HCT116 (cell line): ENCODE data around the gene HGFAC. TPM values are rescaled to one million over a fixed set of nuclear protein-coding genes. Genes with fewer than 3 reads are reported as not detected.

Experiments
- ATAC-seq: fragments of 200-7000 bp; cut with Tn5 transposase; 2 replicates; pipeline ENCODE4 v1.9.1; 2020; ENCODE audit warnings: mild to moderate bottlenecking, moderate library complexity
- BruUV-seq: library from RNA; stranded (reverse); fragments of 400-500 nt; replicated peaks from 2 replicates; lab custom pipeline; 2021; lab: Mats Ljungman, UMichigan
- CTCF ChIA-PET: fragments of 300-600 bp; sonication (Branson Sonifier 250); formaldehyde crosslinking; loops from one replicate; lab custom pipeline; 2021; ENCODE audit warnings: antibody characterized with exemption; lab: Charles Lee
- POLR2A ChIA-PET: fragments of 300-600, 350-600 bp; sonication (Branson Sonifier 250); formaldehyde crosslinking; loops from one replicate; lab custom pipeline; 2021; ENCODE audit warnings: antibody characterized with exemption; lab: Charles Lee
- RAD21 ChIA-PET, 2 experiments: fragments of 300-600 bp; sonication (Branson Sonifier 250); formaldehyde crosslinking; loops; one replicate each; lab custom pipeline; 2023; ENCODE audit warnings: low total read pairs in 2 of 2; ENCODE audit not compliant: uncharacterized antibody in 2 of 2, unreplicated experiment in 2 of 2, low non-redundant PET in 1 of 2; lab: Charles Lee
- DNase-seq: peaks from one replicate; pipeline ENCODE4 v3.0.0-alpha.2; 2010; ENCODE audit warnings: low read depth, low spot score
- H2AFZ ChIP-seq: fragments of 200-600 bp; shearing (Covaris generic), sonication (generic); 2 replicates; pipeline ENCODE4 v1.6.1; 2017; ENCODE audit warnings: low read depth, mixed run types, mixed read lengths, antibody characterized with exemption, low read length; ENCODE audit not compliant: poor library complexity, severe bottlenecking
- H3K27ac ChIP-seq: 2 replicates; pipeline ENCODE4 v1.5.1; 2012; ENCODE audit warnings: low read depth, low read length
- H3K27me3 ChIP-seq: fragments of 200-600 bp; sonication (generic); 2 replicates; pipeline ENCODE4 v1.6.1; 2016; ENCODE audit warnings: mixed run types, low read length, mixed read lengths; ENCODE audit not compliant: insufficient read depth
- H3K36me3 ChIP-seq, 2 experiments: fragments of 200-500 bp in 1 of 2; fragments of 200-600 bp in 1 of 2; sonication (Bioruptor generic) in 1 of 2; sonication (generic) in 1 of 2; 2 replicates each; pipeline versions ENCODE4 v1.5.1 to v1.6.1; 2014 to 2016; ENCODE audit warnings: low read length in 2 of 2, inconsistent platforms in 1 of 2, mixed read lengths in 1 of 2, mixed run types in 1 of 2; ENCODE audit not compliant: insufficient read depth in 2 of 2, control insufficient read depth in 1 of 2
- H3K4me1 ChIP-seq, 2 experiments: fragments of 200-600 bp in 1 of 2; sonication (generic) in 1 of 2; 2 replicates each; pipeline versions ENCODE4 v1.5.1 to v1.6.1; 2012 to 2017; ENCODE audit warnings: low read length in 2 of 2, inconsistent platforms in 1 of 2, mild to moderate bottlenecking in 1 of 2, mixed read lengths in 1 of 2, mixed run types in 1 of 2, moderate library complexity in 1 of 2; ENCODE audit not compliant: insufficient read depth in 2 of 2, control insufficient read depth in 1 of 2
- H3K4me2 ChIP-seq: fragments of 200-600 bp; sonication (generic); 2 replicates; pipeline ENCODE4 v1.6.1; 2017; ENCODE audit warnings: mixed run types, low read length, mixed read lengths
- H3K4me3 ChIP-seq, 2 experiments: fragments of 200-600 bp in 1 of 2; sonication (generic) in 1 of 2; replicated peaks in 1 of 2; 2 replicates each; pipeline ENCODE4 v1.5.1; 2011 to 2016; ENCODE audit warnings: low read length in 2 of 2, control low read depth in 1 of 2, low read depth in 1 of 2, mild to moderate bottlenecking in 1 of 2, mixed read lengths in 1 of 2, mixed run types in 1 of 2
- H3K79me2 ChIP-seq: fragments of 200-600 bp; sonication (generic); 2 replicates; pipeline ENCODE4 v1.6.1; 2017; ENCODE audit warnings: mild to moderate bottlenecking, mixed run types, low read length, moderate library complexity, mixed read lengths; ENCODE audit not compliant: insufficient read depth
- H3K9ac ChIP-seq: fragments of 200-600 bp; sonication (generic); 2 replicates; pipeline ENCODE4 v1.6.1; 2016; ENCODE audit warnings: low read length, mixed read lengths
- H3K9me2 ChIP-seq: fragments of 200-600 bp; sonication (generic), shearing (Covaris generic); 2 replicates; pipeline ENCODE4 v1.6.1; 2017; ENCODE audit warnings: mixed run types, mild to moderate bottlenecking, moderate library complexity; ENCODE audit not compliant: insufficient read depth
- H3K9me3 ChIP-seq, 2 experiments: fragments of 200-500 bp in 1 of 2; fragments of 200-600 bp in 1 of 2; sonication (Bioruptor generic) in 1 of 2; sonication (generic) in 1 of 2; 2 replicates each; pipeline ENCODE4 v1.6.1; 2014 to 2017; ENCODE audit warnings: low read length in 2 of 2, mixed read lengths in 2 of 2, inconsistent platforms in 1 of 2, low read depth in 1 of 2, mild to moderate bottlenecking in 1 of 2, mixed run types in 1 of 2, moderate library complexity in 1 of 2; ENCODE audit not compliant: control insufficient read depth in 1 of 2, insufficient read depth in 1 of 2
- H4K20me1 ChIP-seq: fragments of 200-600 bp; sonication (generic), shearing (Covaris generic); 2 replicates; pipeline ENCODE4 v1.6.1; 2017; ENCODE audit warnings: mixed run types, mild to moderate bottlenecking, moderate library complexity; ENCODE audit not compliant: insufficient read depth
- ATF3 ChIP-seq: IDR thresholded peaks from 2 replicates; pipeline ENCODE4 v1.6.1; 2012
- CBX3 ChIP-seq: IDR thresholded peaks from 2 replicates; pipeline ENCODE4 v1.6.1; 2012; ENCODE audit warnings: low read depth
- CTCF ChIP-seq, 3 experiments: fragments of 200-600 bp in 1 of 3; sonication (generic) in 1 of 3; IDR thresholded peaks in 2 of 3; conservative IDR thresholded peaks in 1 of 3; 2 replicates each; pipeline ENCODE4 v1.5.1; 2012 to 2017; ENCODE audit warnings: low read depth in 2 of 3, low read length in 2 of 3, antibody characterized with exemption in 1 of 3, borderline replicate concordance in 1 of 3, control low read depth in 1 of 3, mild to moderate bottlenecking in 1 of 3, mixed read lengths in 1 of 3, mixed run types in 1 of 3, moderate library complexity in 1 of 3; ENCODE audit not compliant: insufficient read depth in 1 of 3
- EGR1 ChIP-seq: IDR thresholded peaks from 2 replicates; pipeline ENCODE4 v1.6.1; 2012; ENCODE audit warnings: low read depth
- ELF1 ChIP-seq: IDR thresholded peaks from 2 replicates; pipeline ENCODE4 v1.6.1; 2012; ENCODE audit warnings: low read depth, borderline replicate concordance
- EZH2phosphoT487 ChIP-seq: fragments of 200-600 bp; IDR thresholded peaks from 2 replicates; pipeline ENCODE4 v1.6.1; 2018; ENCODE audit warnings: antibody characterized with exemption, borderline replicate concordance
- MAX ChIP-seq: IDR thresholded peaks from 2 replicates; pipeline ENCODE4 v1.6.1; 2012
- POLR2A ChIP-seq: IDR thresholded peaks from 2 replicates; pipeline ENCODE4 v1.7.0; 2011; ENCODE audit warnings: borderline replicate concordance; ENCODE audit not compliant: insufficient read depth, insufficient read length; ENCODE audit errors: extremely low read depth
- REST ChIP-seq: IDR thresholded peaks from 2 replicates; pipeline ENCODE4 v1.6.1; 2012; ENCODE audit warnings: low read depth
- SIN3A ChIP-seq: IDR thresholded peaks from 2 replicates; pipeline ENCODE4 v1.6.1; 2012; ENCODE audit warnings: low read depth
- SP1 ChIP-seq: IDR thresholded peaks from 2 replicates; pipeline ENCODE4 v1.6.1; 2012; ENCODE audit warnings: low read depth
- YY1 ChIP-seq: IDR thresholded peaks from 2 replicates; pipeline ENCODE4 v1.6.1; 2011; ENCODE audit warnings: low read length, low read depth, moderate library complexity, mild to moderate bottlenecking; ENCODE audit not compliant: insufficient replicate concordance; ENCODE audit errors: extremely low read depth
- intact Hi-C: fragments of 100-400 bp; cut with micrococcal nuclease; formaldehyde crosslinking; loops from 2 replicates; pipeline ENCODE4 v1.10.0; 2022
- total RNA-seq: library from RNA; stranded (reverse); gene quantifications from one replicate; pipeline ENCODE4 v1.2.1, GENCODE V29; 2021; ENCODE audit not compliant: unreplicated experiment

HGFAC gene
- total RNA-seq, 1 experiment from 2014 or later = 1.1 TPM

GRCh38 chr4:3427134-3427476 is 14.7 kb upstream of the HGFAC start:
- DNase-seq = no peak

GRCh38 chr4:3427706-3428446 is 13.9 kb upstream of the HGFAC start:
- H4K20me1 ChIP-seq = no peaks in the 10 kb centered on the region
- H3K4me2 ChIP-seq = no peak overlapping the region
- TF ChIP-seq REST (no peak), EGR1 (no peak), ELF1 (no peak), YY1 (no peak), CTCF (IDR thresholded peaks at IDR 0.05 in 2 of 3, conservative IDR thresholded peaks at IDR 0.05 in 1 of 3; ENCODE audit: borderline replicate concordance in 1 of 3, insufficient read depth in 1 of 3, low read depth in 2 of 3, low read length in 2 of 3) (no peak), EZH2phosphoT487 (no peak), POLR2A (no peak), CBX3 (no peak), SP1 (no peak), ATF3 (no peak), SIN3A (no peak)
- no peak overlapping the region for H2AFZ ChIP-seq
- H3K27ac ChIP-seq = no peak overlapping the region
- no peak overlapping the region for H3K9ac ChIP-seq
- ChIA-PET RAD21 (no interaction called here), POLR2A (no interaction called here), CTCF (interaction anchor here (1.4 kb wide), 1 partner anchor 9 kb away, joined by 3 read pairs; no protein-coding TSS in a partner anchor)
- DNase-seq = no peak
- H3K79me2 ChIP-seq = no peaks in the 10 kb centered on the region
- no peaks in the 10 kb centered on the region for H3K27me3 ChIP-seq
- intact Hi-C loops = no loop called here
- no peak overlapping the region for H3K4me3 ChIP-seq
- no peaks in the 10 kb centered on the region for H3K4me1 ChIP-seq
- H3K9me3 ChIP-seq = no peaks in the 10 kb centered on the region
- no TSS peak for BruUV-seq
- H3K9me2 ChIP-seq = no peaks in the 10 kb centered on the region
- ATAC-seq = no peak
- no peaks in the 10 kb centered on the region for H3K36me3 ChIP-seq

More at GRCh38 chr4:3427134-3427476, 14.7 kb upstream of the HGFAC start:
- Histone ChIP-seq H3K36me3 (no peaks in the 10 kb centered on the region), H3K4me2 (no peak overlapping the region), H3K4me3 (no peak overlapping the region), H3K27me3 (no peaks in the 10 kb centered on the region), H3K27ac (no peak overlapping the region), H3K9me2 (no peaks in the 10 kb centered on the region), H3K9ac (no peak overlapping the region), H2AFZ (no peak overlapping the region), H4K20me1 (no peaks in the 10 kb centered on the region), H3K4me1 (no peaks in the 10 kb centered on the region), H3K9me3 (no peaks in the 10 kb centered on the region), H3K79me2 (no peaks in the 10 kb centered on the region)
- BruUV-seq = no TSS peak
- no peak for TF ChIP-seq SP1
- TF ChIP-seq MAX = no peak
- no peak for ATAC-seq
- intact Hi-C loops = no loop called here
- ChIA-PET RAD21 (no interaction called here), POLR2A (no interaction called here), CTCF (interaction anchor here (1.4 kb wide), 1 partner anchor 9 kb away, joined by 3 read pairs; no protein-coding TSS in a partner anchor)
